ENCODE measurements around the gene DDX27. TPM values are rescaled to one million over a fixed set of nuclear protein-coding genes. Genes with fewer than 3 reads are reported as not detected.

Gene DDX27
- total RNA-seq, 1 donor = 34.0 TPM

DNA sequence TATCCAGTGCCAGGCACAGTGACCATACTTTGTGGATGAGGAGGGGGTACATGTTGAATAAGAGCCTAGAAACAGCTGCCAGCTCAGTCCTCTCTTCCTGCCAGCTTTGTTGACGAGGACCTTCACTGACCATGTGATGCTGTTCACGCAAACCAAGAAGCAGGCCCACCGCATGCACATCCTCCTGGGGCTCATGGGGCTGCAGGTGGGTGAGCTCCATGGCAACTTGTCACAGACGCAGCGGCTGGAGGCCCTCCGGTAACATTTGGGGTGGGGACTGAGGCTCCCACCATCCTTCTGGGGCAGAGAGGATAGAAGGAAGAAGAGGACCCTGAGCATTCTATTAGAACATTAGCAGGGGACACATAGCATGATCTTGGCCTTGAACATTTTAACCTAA lies 15.6 kb downstream of the DDX27 start:
- TF ChIP-seq, protein P1, sequence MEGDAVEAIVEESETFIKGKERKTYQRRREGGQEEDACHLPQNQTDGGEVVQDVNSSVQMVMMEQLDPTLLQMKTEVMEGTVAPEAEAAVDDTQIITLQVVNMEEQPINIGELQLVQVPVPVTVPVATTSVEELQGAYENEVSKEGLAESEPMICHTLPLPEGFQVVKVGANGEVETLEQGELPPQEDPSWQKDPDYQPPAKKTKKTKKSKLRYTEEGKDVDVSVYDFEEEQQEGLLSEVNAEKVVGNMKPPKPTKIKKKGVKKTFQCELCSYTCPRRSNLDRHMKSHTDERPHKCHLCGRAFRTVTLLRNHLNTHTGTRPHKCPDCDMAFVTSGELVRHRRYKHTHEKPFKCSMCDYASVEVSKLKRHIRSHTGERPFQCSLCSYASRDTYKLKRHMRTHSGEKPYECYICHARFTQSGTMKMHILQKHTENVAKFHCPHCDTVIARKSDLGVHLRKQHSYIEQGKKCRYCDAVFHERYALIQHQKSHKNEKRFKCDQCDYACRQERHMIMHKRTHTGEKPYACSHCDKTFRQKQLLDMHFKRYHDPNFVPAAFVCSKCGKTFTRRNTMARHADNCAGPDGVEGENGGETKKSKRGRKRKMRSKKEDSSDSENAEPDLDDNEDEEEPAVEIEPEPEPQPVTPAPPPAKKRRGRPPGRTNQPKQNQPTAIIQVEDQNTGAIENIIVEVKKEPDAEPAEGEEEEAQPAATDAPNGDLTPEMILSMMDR (IDR thresholded peaks at IDR 0.05; ENCODE audit: extremely low read depth, low read depth, low read length) = no peak
- Histone ChIP-seq H3K4me1 (ENCODE audit: insufficient read depth, low read length) (no peaks in the 10 kb centered on the region), H3K27me3 (ENCODE audit: insufficient read depth, low read length) (no peaks in the 10 kb centered on the region), H3K27ac (ENCODE audit: low read depth, low read length) (no peak overlapping the region), H3K4me2 (ENCODE audit: insufficient read depth, low read length) (no peak overlapping the region), H4K20me1 (ENCODE audit: insufficient read depth, low read length) (no peaks in the 10 kb centered on the region), H3K36me3 (ENCODE audit: insufficient read depth, low read length) (peaks cover 80% of the 10 kb centered on the region), H3K9me3 (ENCODE audit: low read depth, low read length) (no peaks in the 10 kb centered on the region), H3K79me2 (ENCODE audit: insufficient read depth, low read length) (no peaks in the 10 kb centered on the region), H2AFZ (ENCODE audit: low read length) (no peak overlapping the region), H3K4me3 (ENCODE audit: insufficient read depth, low read length) (no peak overlapping the region)
- DNase-seq (ENCODE audit: insufficient read length, low spot score, missing footprints) = no peak

DNA sequence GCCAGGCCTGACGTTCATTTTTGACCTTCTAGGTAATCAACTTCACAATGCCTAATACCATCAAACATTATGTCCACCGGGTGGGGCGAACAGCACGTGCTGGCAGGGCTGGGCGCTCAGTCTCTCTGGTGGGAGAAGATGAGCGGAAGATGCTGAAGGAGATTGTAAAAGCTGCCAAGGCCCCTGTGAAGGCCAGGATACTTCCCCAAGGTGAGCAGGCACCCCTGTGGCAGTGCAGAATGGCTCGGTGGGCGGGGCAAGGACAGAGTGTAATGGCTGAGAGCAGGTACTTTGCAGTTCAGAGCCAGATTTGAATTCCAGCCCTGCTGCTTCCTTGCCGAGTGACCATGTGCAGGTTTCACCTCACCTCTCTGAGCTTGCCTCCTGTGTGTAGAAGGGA lies 17.1 kb downstream of the DDX27 start:
- Histone ChIP-seq H4K20me1 (ENCODE audit: insufficient read depth, low read length) (no peaks in the 10 kb centered on the region), H2AFZ (ENCODE audit: low read length) (no peak overlapping the region)
- TF ChIP-seq, protein P1 (IDR thresholded peaks at IDR 0.05; ENCODE audit: extremely low read depth, low read depth, low read length) = no peak

DNA sequence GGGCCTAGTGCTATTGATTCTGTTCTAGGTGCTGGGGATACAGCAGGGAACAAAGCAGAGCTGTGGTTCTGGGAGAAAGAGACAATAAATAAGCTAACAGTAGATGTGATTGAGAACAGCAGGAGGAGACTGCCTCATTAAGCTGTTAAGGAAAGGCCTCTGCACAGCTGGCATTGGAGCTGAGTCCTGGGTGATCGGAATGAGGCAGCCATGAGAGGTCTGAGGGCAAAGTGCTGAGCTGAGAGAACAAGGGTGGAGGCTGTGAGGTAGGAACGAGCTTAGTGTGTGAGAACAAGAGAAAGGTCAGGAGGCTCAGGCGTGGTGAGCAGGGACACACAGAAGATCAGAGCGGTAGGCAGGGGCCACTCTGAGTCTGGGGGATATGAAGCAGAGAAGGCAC lies 18.3 kb downstream of the DDX27 start:
- Histone ChIP-seq H3K9me3 (ENCODE audit: low read depth, low read length) (no peaks in the 10 kb centered on the region), H2AFZ (ENCODE audit: low read length) (no peak overlapping the region), H3K79me2 (ENCODE audit: insufficient read depth, low read length) (no peaks in the 10 kb centered on the region), H3K27ac (ENCODE audit: low read depth, low read length) (no peak overlapping the region), H3K36me3 (ENCODE audit: insufficient read depth, low read length) (peaks cover 70% of the 10 kb centered on the region), H3K27me3 (ENCODE audit: insufficient read depth, low read length) (no peaks in the 10 kb centered on the region), H3K4me3 (ENCODE audit: insufficient read depth, low read length) (no peak overlapping the region), H4K20me1 (ENCODE audit: insufficient read depth, low read length) (no peaks in the 10 kb centered on the region), H3K4me1 (ENCODE audit: insufficient read depth, low read length) (no peaks in the 10 kb centered on the region), H3K4me2 (ENCODE audit: insufficient read depth, low read length) (no peak overlapping the region)
- TF ChIP-seq, protein P1 (IDR thresholded peaks at IDR 0.05; ENCODE audit: extremely low read depth, low read depth, low read length) = no peak
- no peak for DNase-seq (ENCODE audit: insufficient read length, low spot score, missing footprints)

More for the DNA sequence above, 17.1 kb downstream of the DDX27 start:
- no peaks in the 10 kb centered on the region for H3K4me1 ChIP-seq (ENCODE audit: insufficient read depth, low read length)
- no peaks in the 10 kb centered on the region for H3K27me3 ChIP-seq (ENCODE audit: insufficient read depth, low read length)
- H3K4me2 ChIP-seq (ENCODE audit: insufficient read depth, low read length) = no peak overlapping the region
- no peak overlapping the region for H3K4me3 ChIP-seq (ENCODE audit: insufficient read depth, low read length)
- DNase-seq (ENCODE audit: insufficient read length, low spot score, missing footprints) = no peak
- H3K9me3 ChIP-seq (ENCODE audit: low read depth, low read length) = no peaks in the 10 kb centered on the region
- H3K27ac ChIP-seq (ENCODE audit: low read depth, low read length) = no peak overlapping the region
- no peaks in the 10 kb centered on the region for H3K79me2 ChIP-seq (ENCODE audit: insufficient read depth, low read length)
- H3K36me3 ChIP-seq (ENCODE audit: insufficient read depth, low read length) = peaks cover 72% of the 10 kb centered on the region

DNA sequence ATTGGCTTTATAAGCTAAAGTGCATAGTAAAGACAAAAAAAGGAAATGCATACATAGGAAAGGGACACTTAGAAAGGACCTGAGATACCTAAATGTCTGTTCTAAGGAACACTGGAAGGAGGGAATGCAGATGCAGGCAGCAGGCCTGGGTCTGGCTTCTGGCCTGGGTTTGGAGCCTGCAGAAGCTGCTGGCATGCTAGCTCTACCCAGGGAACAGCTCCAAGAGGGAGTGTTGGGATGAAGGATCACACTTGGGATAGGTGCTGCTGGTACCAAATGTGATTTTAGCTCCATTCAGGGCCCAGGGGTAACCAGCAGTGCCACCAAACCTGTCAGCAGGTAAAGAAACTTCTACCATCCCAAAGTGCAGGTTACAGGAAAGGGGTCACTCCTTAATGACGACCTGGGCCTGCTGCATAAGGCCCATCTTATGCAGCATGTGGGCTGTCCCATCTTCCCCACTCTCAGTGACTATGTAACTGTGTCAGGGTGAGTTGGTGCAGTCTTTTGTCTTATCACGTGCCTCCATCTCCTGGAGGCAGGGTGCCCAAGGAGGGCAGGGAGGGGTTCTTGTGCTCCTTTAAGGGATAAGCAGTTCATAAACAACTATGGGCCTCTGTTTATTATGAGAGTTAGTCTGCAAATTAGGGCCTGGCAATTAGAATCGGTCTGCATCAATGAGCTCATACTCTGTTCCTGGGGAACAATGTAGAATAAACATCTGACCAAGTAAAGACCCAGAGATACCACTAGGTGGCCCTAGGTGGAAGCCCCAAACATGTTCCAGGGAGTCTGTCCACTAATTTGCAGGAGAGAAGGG lies 26.9 kb downstream of the DDX27 start:
- H3K4me1 ChIP-seq (ENCODE audit: insufficient read depth, low read length) = no peaks in the 10 kb centered on the region
- no peak overlapping the region for H2AFZ ChIP-seq (ENCODE audit: low read length)
- no peaks in the 10 kb centered on the region for H3K27me3 ChIP-seq (ENCODE audit: insufficient read depth, low read length)
- no peaks in the 10 kb centered on the region for H3K9me3 ChIP-seq (ENCODE audit: low read depth, low read length)
- H4K20me1 ChIP-seq (ENCODE audit: insufficient read depth, low read length) = peaks cover 10% of the 10 kb centered on the region
- TF ChIP-seq, protein P1 (IDR thresholded peaks at IDR 0.05; ENCODE audit: extremely low read depth, low read depth, low read length) = peak; percentile 71
- H3K4me2 ChIP-seq (ENCODE audit: insufficient read depth, low read length) = no peak overlapping the region
- no peak overlapping the region for H3K27ac ChIP-seq (ENCODE audit: low read depth, low read length)
- peak; percentile 75 for DNase-seq (ENCODE audit: insufficient read length, low spot score, missing footprints)
- peaks cover 80% of the 10 kb centered on the region for H3K36me3 ChIP-seq (ENCODE audit: insufficient read depth, low read length)
- H3K79me2 ChIP-seq (ENCODE audit: insufficient read depth, low read length) = no peaks in the 10 kb centered on the region
- H3K4me3 ChIP-seq (ENCODE audit: insufficient read depth, low read length) = no peak overlapping the region

All from osteoblast (primary cell).